Suprapubic skin (tissue), 4 donors: ENCODE results near the gene MEAK7.

Experiments
- CTCF ChIP-seq, 2 donors: fragments of 200-600 bp in 1 of 2; fragments of 450-650 bp in 1 of 2; sonication (generic) in 1 of 2; IDR thresholded peaks; one replicate each; pipeline ENCODE4 v1.5.1; 2016 to 2019; ENCODE audit warnings: antibody characterized with exemption in 2 of 2, mild to moderate bottlenecking in 1 of 2, moderate library complexity in 1 of 2
- EP300 ChIP-seq: sonication (generic); formaldehyde crosslinking; IDR thresholded peaks from one replicate; pipeline ENCODE4 v1.6.1; 2017; ENCODE audit warnings: antibody characterized with exemption
- POLR2A ChIP-seq, 2 donors: fragments of 450-650 bp; IDR thresholded peaks; one replicate each; pipeline ENCODE4 v1.6.1; 2017; ENCODE audit warnings: antibody characterized with exemption in 2 of 2, mild to moderate bottlenecking in 2 of 2, moderate library complexity in 2 of 2
- POLR2AphosphoS5 ChIP-seq, 3 donors: sonication (generic); formaldehyde crosslinking; IDR thresholded peaks; one replicate each; pipeline ENCODE4 v1.6.1; 2017; ENCODE audit warnings: antibody characterized with exemption in 3 of 3

- TF ChIP-seq CTCF (IDR thresholded peaks at IDR 0.05) (peak; percentile 86 to 92), POLR2A (IDR thresholded peaks at IDR 0.05) (no peak), EP300 (no peak), POLR2AphosphoS5 (IDR thresholded peaks at IDR 0.05) (no peak)
Observed at GRCh38 chr16:84511180-84511800, 6.8 kb upstream of the MEAK7 start.
